HCT116 (cell line): ENCODE measurements around the gene RHEBL1. TPM values are rescaled to one million over a fixed set of nuclear protein-coding genes. Genes with fewer than 3 reads are reported as not detected.

Source experiments
- ATAC-seq: fragments of 200-7000 bp; cut with Tn5 transposase; 2 replicates; pipeline ENCODE4 v1.9.1; 2020; ENCODE audit warnings: mild to moderate bottlenecking, moderate library complexity
- BruUV-seq: library from RNA; stranded (reverse); fragments of 400-500 nt; replicated peaks from 2 replicates; lab custom pipeline; 2021; lab: Mats Ljungman, UMichigan
- CTCF ChIA-PET: fragments of 300-600 bp; sonication (Branson Sonifier 250); formaldehyde crosslinking; loops from one replicate; lab custom pipeline; 2021; ENCODE audit warnings: antibody characterized with exemption; lab: Charles Lee
- POLR2A ChIA-PET: fragments of 300-600, 350-600 bp; sonication (Branson Sonifier 250); formaldehyde crosslinking; loops from one replicate; lab custom pipeline; 2021; ENCODE audit warnings: antibody characterized with exemption; lab: Charles Lee
- RAD21 ChIA-PET, 2 experiments: fragments of 300-600 bp; sonication (Branson Sonifier 250); formaldehyde crosslinking; loops; one replicate each; lab custom pipeline; 2023; ENCODE audit warnings: low total read pairs in 2 of 2; ENCODE audit not compliant: uncharacterized antibody in 2 of 2, unreplicated experiment in 2 of 2, low non-redundant PET in 1 of 2; lab: Charles Lee
- DNase-seq: peaks from one replicate; pipeline ENCODE4 v3.0.0-alpha.2; 2010; ENCODE audit warnings: low read depth, low spot score
- H2AFZ ChIP-seq: fragments of 200-600 bp; shearing (Covaris generic), sonication (generic); 2 replicates; pipeline ENCODE4 v1.6.1; 2017; ENCODE audit warnings: low read depth, mixed run types, mixed read lengths, antibody characterized with exemption, low read length; ENCODE audit not compliant: poor library complexity, severe bottlenecking
- H3K27ac ChIP-seq: 2 replicates; pipeline ENCODE4 v1.5.1; 2012; ENCODE audit warnings: low read depth, low read length
- H3K27me3 ChIP-seq: fragments of 200-600 bp; sonication (generic); 2 replicates; pipeline ENCODE4 v1.6.1; 2016; ENCODE audit warnings: mixed run types, low read length, mixed read lengths; ENCODE audit not compliant: insufficient read depth
- H3K36me3 ChIP-seq, 2 experiments: fragments of 200-500 bp in 1 of 2; fragments of 200-600 bp in 1 of 2; sonication (Bioruptor generic) in 1 of 2; sonication (generic) in 1 of 2; 2 replicates each; pipeline versions ENCODE4 v1.5.1 to v1.6.1; 2014 to 2016; ENCODE audit warnings: low read length in 2 of 2, inconsistent platforms in 1 of 2, mixed read lengths in 1 of 2, mixed run types in 1 of 2; ENCODE audit not compliant: insufficient read depth in 2 of 2, control insufficient read depth in 1 of 2
- H3K4me1 ChIP-seq, 2 experiments: fragments of 200-600 bp in 1 of 2; sonication (generic) in 1 of 2; 2 replicates each; pipeline versions ENCODE4 v1.5.1 to v1.6.1; 2012 to 2017; ENCODE audit warnings: low read length in 2 of 2, inconsistent platforms in 1 of 2, mild to moderate bottlenecking in 1 of 2, mixed read lengths in 1 of 2, mixed run types in 1 of 2, moderate library complexity in 1 of 2; ENCODE audit not compliant: insufficient read depth in 2 of 2, control insufficient read depth in 1 of 2
- H3K4me2 ChIP-seq: fragments of 200-600 bp; sonication (generic); 2 replicates; pipeline ENCODE4 v1.6.1; 2017; ENCODE audit warnings: mixed run types, low read length, mixed read lengths
- H3K4me3 ChIP-seq, 2 experiments: fragments of 200-600 bp in 1 of 2; sonication (generic) in 1 of 2; replicated peaks in 1 of 2; 2 replicates each; pipeline ENCODE4 v1.5.1; 2011 to 2016; ENCODE audit warnings: low read length in 2 of 2, control low read depth in 1 of 2, low read depth in 1 of 2, mild to moderate bottlenecking in 1 of 2, mixed read lengths in 1 of 2, mixed run types in 1 of 2
- H3K79me2 ChIP-seq: fragments of 200-600 bp; sonication (generic); 2 replicates; pipeline ENCODE4 v1.6.1; 2017; ENCODE audit warnings: mild to moderate bottlenecking, mixed run types, low read length, moderate library complexity, mixed read lengths; ENCODE audit not compliant: insufficient read depth
- H3K9ac ChIP-seq: fragments of 200-600 bp; sonication (generic); 2 replicates; pipeline ENCODE4 v1.6.1; 2016; ENCODE audit warnings: low read length, mixed read lengths
- H3K9me2 ChIP-seq: fragments of 200-600 bp; sonication (generic), shearing (Covaris generic); 2 replicates; pipeline ENCODE4 v1.6.1; 2017; ENCODE audit warnings: mixed run types, mild to moderate bottlenecking, moderate library complexity; ENCODE audit not compliant: insufficient read depth
- H3K9me3 ChIP-seq, 2 experiments: fragments of 200-500 bp in 1 of 2; fragments of 200-600 bp in 1 of 2; sonication (Bioruptor generic) in 1 of 2; sonication (generic) in 1 of 2; 2 replicates each; pipeline ENCODE4 v1.6.1; 2014 to 2017; ENCODE audit warnings: low read length in 2 of 2, mixed read lengths in 2 of 2, inconsistent platforms in 1 of 2, low read depth in 1 of 2, mild to moderate bottlenecking in 1 of 2, mixed run types in 1 of 2, moderate library complexity in 1 of 2; ENCODE audit not compliant: control insufficient read depth in 1 of 2, insufficient read depth in 1 of 2
- H4K20me1 ChIP-seq: fragments of 200-600 bp; sonication (generic), shearing (Covaris generic); 2 replicates; pipeline ENCODE4 v1.6.1; 2017; ENCODE audit warnings: mixed run types, mild to moderate bottlenecking, moderate library complexity; ENCODE audit not compliant: insufficient read depth
- ATF3 ChIP-seq: IDR thresholded peaks from 2 replicates; pipeline ENCODE4 v1.6.1; 2012
- CBX3 ChIP-seq: IDR thresholded peaks from 2 replicates; pipeline ENCODE4 v1.6.1; 2012; ENCODE audit warnings: low read depth
- CEBPB ChIP-seq: IDR thresholded peaks from 2 replicates; pipeline ENCODE4 v1.6.1; 2012; ENCODE audit warnings: low read depth
- CTCF ChIP-seq, 3 experiments: fragments of 200-600 bp in 1 of 3; sonication (generic) in 1 of 3; IDR thresholded peaks in 2 of 3; conservative IDR thresholded peaks in 1 of 3; 2 replicates each; pipeline ENCODE4 v1.5.1; 2012 to 2017; ENCODE audit warnings: low read depth in 2 of 3, low read length in 2 of 3, antibody characterized with exemption in 1 of 3, borderline replicate concordance in 1 of 3, control low read depth in 1 of 3, mild to moderate bottlenecking in 1 of 3, mixed read lengths in 1 of 3, mixed run types in 1 of 3, moderate library complexity in 1 of 3; ENCODE audit not compliant: insufficient read depth in 1 of 3
- EGR1 ChIP-seq: IDR thresholded peaks from 2 replicates; pipeline ENCODE4 v1.6.1; 2012; ENCODE audit warnings: low read depth
- ELF1 ChIP-seq: IDR thresholded peaks from 2 replicates; pipeline ENCODE4 v1.6.1; 2012; ENCODE audit warnings: low read depth, borderline replicate concordance
- EZH2 ChIP-seq: fragments of 200-600 bp; sonication (generic); IDR thresholded peaks from 2 replicates; pipeline ENCODE4 v1.6.1; 2017; ENCODE audit warnings: antibody characterized with exemption, mixed run types
- JUND ChIP-seq: IDR thresholded peaks from 2 replicates; pipeline ENCODE4 v1.6.1; 2012
- MAX ChIP-seq: IDR thresholded peaks from 2 replicates; pipeline ENCODE4 v1.6.1; 2012
- POLR2A ChIP-seq: IDR thresholded peaks from 2 replicates; pipeline ENCODE4 v1.7.0; 2011; ENCODE audit warnings: borderline replicate concordance; ENCODE audit not compliant: insufficient read depth, insufficient read length; ENCODE audit errors: extremely low read depth
- POLR2AphosphoS5 ChIP-seq: IDR thresholded peaks from 2 replicates; pipeline ENCODE4 v1.6.1; 2011; ENCODE audit warnings: mild to moderate bottlenecking, low read depth, low read length, moderate library complexity
- RAD21 ChIP-seq: IDR thresholded peaks from 2 replicates; pipeline ENCODE4 v1.6.1; 2012; ENCODE audit warnings: low read depth, mild to moderate bottlenecking
- REST ChIP-seq: IDR thresholded peaks from 2 replicates; pipeline ENCODE4 v1.6.1; 2012; ENCODE audit warnings: low read depth
- SIN3A ChIP-seq: IDR thresholded peaks from 2 replicates; pipeline ENCODE4 v1.6.1; 2012; ENCODE audit warnings: low read depth
- SRF ChIP-seq: IDR thresholded peaks from 2 replicates; pipeline ENCODE4 v1.6.1; 2012; ENCODE audit warnings: low read depth
- YY1 ChIP-seq: IDR thresholded peaks from 2 replicates; pipeline ENCODE4 v1.6.1; 2011; ENCODE audit warnings: low read length, low read depth, moderate library complexity, mild to moderate bottlenecking; ENCODE audit not compliant: insufficient replicate concordance; ENCODE audit errors: extremely low read depth
- ZBTB33 ChIP-seq: IDR thresholded peaks from 2 replicates; pipeline ENCODE4 v1.6.1; 2011; ENCODE audit warnings: mild to moderate bottlenecking, low read length, moderate library complexity; ENCODE audit not compliant: insufficient replicate concordance; ENCODE audit errors: extremely low read depth
- ZFX ChIP-seq: fragments of 450-650 bp; IDR thresholded peaks from 2 replicates; pipeline ENCODE4 v1.6.1; 2017
- ZNF274 ChIP-seq: fragments of 200-500 bp; sonication (Bioruptor generic); IDR thresholded peaks from 2 replicates; pipeline ENCODE4 v1.6.1; 2014; ENCODE audit warnings: mild to moderate bottlenecking, low read depth, low read length, inconsistent platforms
- intact Hi-C: fragments of 100-400 bp; cut with micrococcal nuclease; formaldehyde crosslinking; loops from 2 replicates; pipeline ENCODE4 v1.10.0; 2022
- total RNA-seq: library from RNA; stranded (reverse); gene quantifications from one replicate; pipeline ENCODE4 v1.2.1, GENCODE V29; 2021; ENCODE audit not compliant: unreplicated experiment

The RHEBL1 gene
- total RNA-seq, 1 experiment from 2014 or later = 2.8 TPM

GRCh38 chr12:49092086-49092815 lies 22.5 kb upstream of the RHEBL1 start (continued):
- no peak for TF ChIP-seq SIN3A
- TF ChIP-seq CBX3 = no peak
- TF ChIP-seq JUND = no peak

GRCh38 chr12:49091836-49092085 lies 22.0 kb upstream of the RHEBL1 start:
- Histone ChIP-seq H3K9me3 (no peaks in the 10 kb centered on the region), H3K27ac (no peak overlapping the region), H4K20me1 (no peaks in the 10 kb centered on the region), H3K4me3 (no peak overlapping the region), H3K4me2 (no peak overlapping the region), H3K79me2 (no peaks in the 10 kb centered on the region), H3K9me2 (no peaks in the 10 kb centered on the region), H2AFZ (no peak overlapping the region), H3K9ac (no peak overlapping the region), H3K27me3 (no peaks in the 10 kb centered on the region), H3K36me3 (no peaks in the 10 kb centered on the region), H3K4me1 (peaks cover 11 to 16% of the 10 kb centered on the region in 2 experiments)
- intact Hi-C loops = loop anchor here (1.0 kb wide), 1 partner anchor 27 kb away; no protein-coding TSS in a partner anchor
- ChIA-PET CTCF (interaction anchor here (1.0 to 4.9 kb wide), 4 partner anchors 8 to 29 kb away, joined by 3 to 23 read pairs (median 4); partner anchors contain the start of gene RHEBL1), POLR2A (no interaction called here), RAD21 (no interaction called here)
- DNase-seq = no peak
- no peak for ATAC-seq
- no TSS peak for BruUV-seq
- TF ChIP-seq REST = no peak
- no peak for TF ChIP-seq YY1
- no peak for TF ChIP-seq EGR1
- no peak for TF ChIP-seq ELF1
- TF ChIP-seq RAD21 = no peak
- TF ChIP-seq SRF = no peak
- no peak for TF ChIP-seq ZFX
- no peak for TF ChIP-seq MAX
- no peak for TF ChIP-seq CTCF (IDR thresholded peaks at IDR 0.05 in 2 of 3, conservative IDR thresholded peaks at IDR 0.05 in 1 of 3; ENCODE audit: borderline replicate concordance in 1 of 3, insufficient read depth in 1 of 3, low read depth in 2 of 3, low read length in 2 of 3)
- no peak for TF ChIP-seq POLR2A
- TF ChIP-seq CEBPB = no peak
- TF ChIP-seq ATF3 = no peak
- no peak for TF ChIP-seq EZH2
- no peak for TF ChIP-seq ZBTB33
- TF ChIP-seq ZNF274 = no peak
- no peak for TF ChIP-seq CBX3
- TF ChIP-seq POLR2AphosphoS5 = no peak
